Measurements from ENCODE around the gene NFKBIE. TPM values are rescaled to one million over a fixed set of nuclear protein-coding genes. Genes with fewer than 3 reads are reported as not detected.

Gene NFKBIE
- total and polyA plus RNA-seq, 9 of the 15 experiments (the other 6 are each of a cell fraction or from before 2014, with no cell fraction given): 2.1 to 16.4 (median 11.7) TPM

GRCh38 chr6:44304282-44305199 is 39.2 kb upstream of the NFKBIE start:
- H3K79me2 ChIP-seq (ENCODE audit: control insufficient read depth, insufficient read depth, low read length): no peaks in the 10 kb centered on the region
- no peaks in the 10 kb centered on the region; the same call in 1 of the 2 replicates for H4K20me1 ChIP-seq (replicated peaks; ENCODE audit: control insufficient read depth, insufficient read depth, low read length)
- in situ Hi-C loops (cut with MboI) (no loop called here), intact Hi-C loops (cut with micrococcal nuclease) (loop anchor here (1.0 kb wide), 1 partner anchor 36 kb away; no protein-coding TSS in a partner anchor)
- no peaks in the 10 kb centered on the region for H3K9me1 ChIP-seq (ENCODE audit: control insufficient read depth, insufficient read depth, low read length)
- BruUV-seq (replicated peaks): no TSS peak
- H3K9me3 ChIP-seq (replicated peaks; ENCODE audit: control insufficient read depth, insufficient read depth, low read depth, low read length): no peaks in the 10 kb centered on the region
- H3K36me3 ChIP-seq (ENCODE audit: control insufficient read depth, insufficient read depth, low read length): peaks cover 88% of the 10 kb centered on the region
- peak; percentile 75 to 86 (median 80) for DNase-seq (ENCODE audit: extremely low read depth in 1 of 4, low spot score in 3 of 4)
- CTCF ChIA-PET (ENCODE audit: low intra/inter-chr PET ratio): interaction anchor here (0.5 to 1.8 kb wide), 3 partner anchors 36 to 1199 kb away, joined by 3 to 7 read pairs (median 6); no protein-coding TSS in a partner anchor
- H3K4me2 ChIP-seq (ENCODE audit: insufficient read depth, low read length): no peak overlapping the region
- POLR2A ChIA-PET: interaction anchor here (0.6 to 11.9 kb wide), 8 partner anchors 9 to 84 kb away, joined by 3 to 116 read pairs (median 6); partner anchors contain the start of genes AARS2 and HSP90AB1
- H3K4me1 ChIP-seq (replicated peaks in 1 of 2; ENCODE audit: control insufficient read depth in 2 of 2, insufficient read depth in 2 of 2, low read length in 2 of 2): peaks cover 2 to 17% of the 10 kb centered on the region in 2 experiments; a peak in 3 of 5 replicates
- no peak overlapping the region for H3K4me3 ChIP-seq
- peak; percentile 96 for FAIRE-seq
- H3K27ac ChIP-seq (ENCODE audit: extremely low read depth, low read depth, low read length): peak overlapping the region; percentile 62; the same call in 2 of the 3 replicates
- no peak overlapping the region for H2AFZ ChIP-seq (ENCODE audit: low read depth, low read length)
- 73% methylated on average over 23 of the region's 25 CpGs for WGBS (ENCODE audit: insufficient coverage, low coverage, missing lambda C conversion rate)
- peak overlapping the region in 1 of 2 experiments; percentile 55; a peak in 2 of 4 replicates for H3K9ac ChIP-seq (ENCODE audit: insufficient read depth in 1 of 2, low read depth in 2 of 2, low read length in 2 of 2)
- peak; percentile 93 for ATAC-seq
- no peaks in the 10 kb centered on the region for H3K27me3 ChIP-seq (ENCODE audit: control insufficient read depth in 2 of 2, insufficient read depth in 2 of 2, low read length in 2 of 2)
- TF ChIP-seq KLF16 (IDR thresholded peaks at IDR 0.05) (0 out of 2 replicates have a peak, but pooled peaks have one; percentile 18), ARNT (IDR thresholded peaks at IDR 0.05) (no peak), TFAP4 (CRISPR knock-in tag; IDR thresholded peaks at IDR 0.05; ENCODE audit: borderline replicate concordance) (peak; percentile 91), ETS2 (tag; IDR thresholded peaks at IDR 0.05; ENCODE audit: borderline replicate concordance, poor library complexity, severe bottlenecking) (no peak), SMC3 (conservative IDR thresholded peaks at IDR 0.05; ENCODE audit: insufficient read depth, low read depth, low read length) (peak; percentile 53), HMGN3 (IDR thresholded peaks at IDR 0.05; ENCODE audit: borderline replicate concordance, extremely low read depth, insufficient read length, low read depth, low read length) (no peak), XRCC5 (IDR thresholded peaks at IDR 0.05; ENCODE audit: low read depth, low read length) (peak; percentile 88), TEAD4 (IDR thresholded peaks at IDR 0.05; ENCODE audit: low read length) (peak; percentile 21; the same call in 1 of the 2 replicates), TEAD4 (CRISPR knock-in tag; IDR thresholded peaks at IDR 0.05; ENCODE audit: borderline replicate concordance) (no peak; the same call in 1 of the 2 replicates), ZBTB7A (IDR thresholded peaks at IDR 0.05; ENCODE audit: borderline replicate concordance, control insufficient read depth, low read depth, low read length) (peak; percentile 77), SMARCC2 (IDR thresholded peaks at IDR 0.05; ENCODE audit: low read depth) (no peak), JUND (IDR thresholded peaks at IDR 0.05; ENCODE audit: borderline replicate concordance, low read depth, low read length) (0 out of 2 replicates have a peak, but pooled peaks have one; percentile 17), JUND (tag; IDR thresholded peaks at IDR 0.05; ENCODE audit: borderline replicate concordance, low read depth, low read length) (0 out of 3 replicates have a peak, but pooled peaks have one; percentile 11), PRDM10 (IDR thresholded peaks at IDR 0.05; ENCODE audit: partially characterized antibody) (peak; percentile 42), TCF7L2 (IDR thresholded peaks at IDR 0.05; ENCODE audit: low read depth, low read length) (no peak), CBFA2T2 (conservative IDR thresholded peaks at IDR 0.05) (no peak)
